Activated T-helper 1 cell treated with anti-CD3 and anti-CD28 coated beads, Interleukin-12 subunit alpha, Interleukin-12 subunit beta, Interleukin-2, Interleukin-4 antibody, amounts not matched to agents 30 ng/mL and 10 ng/mL and 1 ng/mL, durations not matched to agents 14 hours and 24 hours and 36 hours (primary cell): ENCODE measurements around the gene BORCS5. TPM values are rescaled to one million over a fixed set of nuclear protein-coding genes. Genes with fewer than 3 reads are reported as not detected.

Experiments used
- DNase-seq: peaks from one replicate; pipeline ENCODE4 v3.0.0; 2021; ENCODE audit warnings: low spot score
- H3K27ac Mint-ChIP-seq: one replicate; pipeline ENCODE4 v1.8.0; 2021; ENCODE audit warnings: mild to moderate bottlenecking, mixed read lengths
- H3K27me3 Mint-ChIP-seq: one replicate; pipeline ENCODE4 v1.8.0; 2022; ENCODE audit warnings: mild to moderate bottlenecking, moderate library complexity, mixed read lengths; ENCODE audit not compliant: insufficient read depth
- H3K36me3 Mint-ChIP-seq: one replicate; pipeline ENCODE4 v1.8.0; 2021; ENCODE audit warnings: low read depth, mixed read lengths
- H3K4me1 Mint-ChIP-seq: one replicate; pipeline ENCODE4 v1.8.0; 2021; ENCODE audit warnings: low read depth, mixed read lengths
- H3K4me3 Mint-ChIP-seq: one replicate; pipeline ENCODE4 v1.8.0; 2021; ENCODE audit warnings: mild to moderate bottlenecking, moderate library complexity, mixed read lengths
- H3K9me3 Mint-ChIP-seq: one replicate; pipeline ENCODE4 v1.8.0; 2021; ENCODE audit warnings: mixed read lengths
- intact Hi-C: fragments of 100-400 bp; cut with micrococcal nuclease; formaldehyde crosslinking; loops from one replicate; pipeline ENCODE4 v1.15.1; 2024
- total RNA-seq: library from RNA; stranded (reverse); gene quantifications from 2 replicates; pipeline ENCODE4 v1.2.3, GENCODE V29; 2022

The BORCS5 gene
- total RNA-seq, 1 donor from 2014 or later: 39.6 TPM

DNA sequence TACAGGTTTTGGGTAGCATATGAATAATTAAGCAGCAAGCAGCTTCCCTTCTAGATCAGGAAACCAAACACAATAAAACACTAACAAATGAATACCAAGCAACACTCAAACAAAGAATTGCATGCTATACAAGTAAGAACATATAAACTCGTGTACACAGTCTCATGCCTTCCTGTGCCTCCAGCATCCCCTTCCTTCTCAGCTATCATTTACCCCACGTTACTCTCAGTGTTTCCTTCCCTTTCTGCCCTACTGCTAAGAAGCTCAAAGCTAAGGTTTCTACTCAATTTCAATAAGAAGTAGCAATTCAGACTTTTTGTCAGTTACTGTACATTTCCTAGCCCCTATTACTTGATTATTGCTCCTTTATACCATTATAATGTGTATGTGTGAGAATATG is 124.8 kb downstream of the BORCS5 start:
- Mint-ChIP-seq H3K27ac (peak overlapping the region; percentile 93), H3K4me3 (peak overlapping the region; percentile 55), H3K9me3 (no peaks in the 10 kb centered on the region), H3K27me3 (no peaks in the 10 kb centered on the region), H3K36me3 (peaks cover 61% of the 10 kb centered on the region), H3K4me1 (peaks cover 63% of the 10 kb centered on the region)
- intact Hi-C loops: loop anchor here (1.0 to 2.0 kb wide), 4 partner anchors 7 to 215 kb away; partner anchors contain the start of gene GPR19
- no peak for DNase-seq

DNA sequence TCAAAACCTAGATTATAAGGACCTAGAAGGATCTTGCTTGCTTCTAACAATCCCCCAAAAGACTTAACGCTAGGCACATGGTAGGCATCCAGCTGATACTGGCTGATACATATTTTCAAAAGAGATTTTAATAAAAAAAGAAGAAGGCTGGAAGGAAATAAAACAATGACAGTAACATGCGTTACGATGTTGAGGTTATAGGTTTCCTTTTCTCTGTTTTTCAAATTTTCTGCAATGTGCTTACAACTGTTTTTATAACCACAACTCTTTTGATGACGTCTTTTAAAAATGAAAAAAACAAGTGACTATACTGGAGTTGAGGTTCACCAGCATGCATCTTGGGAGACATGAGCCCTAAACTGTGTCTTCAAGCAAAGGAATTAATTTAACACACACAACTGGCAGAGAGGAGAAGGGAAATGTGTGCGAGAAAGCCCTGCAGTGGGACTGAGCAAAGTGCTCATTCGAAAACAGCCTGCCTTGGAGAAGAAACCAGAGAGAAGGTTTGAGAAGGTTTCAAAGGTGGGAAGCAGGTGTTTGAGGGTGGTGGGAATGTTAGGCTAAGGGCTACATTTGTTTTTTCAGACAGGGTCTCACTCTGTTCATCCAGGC is 125.4 kb downstream of the BORCS5 start:
- Mint-ChIP-seq H3K4me3 (peak overlapping the region; percentile 72), H3K4me1 (peaks cover 70% of the 10 kb centered on the region)
- intact Hi-C loops: loop anchor here (1.0 to 2.0 kb wide), 4 partner anchors 8 to 215 kb away; partner anchors contain the start of gene GPR19

DNA sequence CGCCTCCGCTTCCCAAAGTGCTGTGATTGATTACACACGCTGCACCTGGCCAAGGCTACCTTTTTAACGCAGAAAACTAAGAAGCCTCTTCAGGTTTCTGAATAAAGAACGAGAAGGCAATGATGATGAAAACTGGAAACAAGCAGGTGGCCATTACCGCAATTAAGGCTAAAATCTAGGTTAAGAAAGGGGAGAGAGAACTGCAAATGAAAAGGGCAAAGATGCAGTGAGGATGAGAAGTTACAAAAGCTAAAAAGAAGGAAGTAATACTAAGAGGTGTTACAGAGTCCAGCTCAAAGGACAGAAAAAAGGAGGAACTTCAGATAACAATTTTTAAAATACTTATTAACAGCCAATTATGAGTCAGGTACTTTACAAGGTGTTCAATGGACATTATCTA is 126.1 kb downstream of the BORCS5 start:
- Mint-ChIP-seq H3K27me3 (no peaks in the 10 kb centered on the region), H3K4me3 (peak overlapping the region; percentile 72), H3K4me1 (peaks cover 77% of the 10 kb centered on the region), H3K27ac (peak overlapping the region; percentile 93), H3K36me3 (peaks cover 57% of the 10 kb centered on the region), H3K9me3 (no peaks in the 10 kb centered on the region)
- intact Hi-C loops: loop anchor here (1.0 to 2.0 kb wide), 4 partner anchors 9 to 214 kb away; partner anchors contain the start of gene GPR19
- no peak for DNase-seq

More for the DNA sequence above, 125.4 kb downstream of the BORCS5 start:
- DNase-seq: peak; percentile 49
- Mint-ChIP-seq H3K27ac (peak overlapping the region; percentile 93), H3K36me3 (peaks cover 59% of the 10 kb centered on the region), H3K9me3 (no peaks in the 10 kb centered on the region), H3K27me3 (no peaks in the 10 kb centered on the region)

DNA sequence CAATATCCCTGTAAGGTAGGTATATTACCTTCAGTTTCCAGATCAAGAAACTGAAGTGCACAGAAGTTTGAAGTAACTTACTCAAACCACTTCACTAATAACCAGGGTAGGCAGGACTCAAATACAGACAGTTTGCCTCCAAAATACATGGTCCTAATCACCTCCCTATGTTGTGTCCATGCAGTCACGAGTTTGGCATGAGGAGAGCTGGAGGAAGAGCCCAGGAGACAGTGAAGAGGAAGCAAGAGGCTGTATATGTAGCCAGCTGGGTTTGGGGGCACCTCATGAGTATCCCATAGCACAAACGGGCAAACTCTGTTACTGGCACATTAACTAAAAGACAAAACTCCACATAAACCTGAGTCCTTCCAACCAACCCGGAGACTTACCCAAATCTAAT is 126.6 kb downstream of the BORCS5 start:
- intact Hi-C loops: loop anchor here (2.0 kb wide), 1 partner anchor 213 kb away; the partner anchor contains the start of gene GPR19
- H3K4me3 Mint-ChIP-seq: peak overlapping the region; percentile 72
- peaks cover 3% of the 10 kb centered on the region for H3K9me3 Mint-ChIP-seq
- H3K27ac Mint-ChIP-seq: peak overlapping the region; percentile 93
- peaks cover 82% of the 10 kb centered on the region for H3K4me1 Mint-ChIP-seq
- DNase-seq: no peak
- no peaks in the 10 kb centered on the region for H3K27me3 Mint-ChIP-seq
- peaks cover 59% of the 10 kb centered on the region for H3K36me3 Mint-ChIP-seq

DNA sequence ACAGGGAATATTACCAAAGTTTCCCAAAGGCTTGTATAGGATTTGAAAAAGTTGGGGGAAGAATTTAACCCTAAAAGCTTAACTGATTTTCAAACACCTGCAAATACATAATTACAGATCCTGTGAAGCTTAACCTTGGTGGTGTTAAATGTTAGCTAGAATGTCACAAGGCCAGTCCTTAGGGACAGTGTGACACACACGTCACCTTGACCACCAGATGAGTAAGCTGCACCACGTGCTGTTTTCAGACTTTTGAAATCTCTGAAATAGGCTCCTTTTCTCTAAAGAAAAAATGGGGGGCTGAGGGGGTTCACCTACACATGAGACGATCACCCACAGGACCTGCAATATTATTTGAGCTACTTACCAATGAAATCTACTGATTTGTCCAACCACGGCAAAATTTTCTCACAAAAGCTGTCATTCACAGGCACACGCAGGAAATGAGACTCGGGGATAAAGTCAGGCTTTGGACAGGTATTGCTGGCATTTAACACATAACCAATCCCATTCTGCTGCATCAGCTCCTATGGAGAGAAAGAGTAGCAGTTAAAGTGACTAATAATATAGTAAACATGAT is 129.9 kb downstream of the BORCS5 start:
- intact Hi-C loops: loop anchor here (1.0 kb wide), 1 partner anchor 10 kb away; no protein-coding TSS in a partner anchor
- Mint-ChIP-seq H3K27me3 (no peaks in the 10 kb centered on the region), H3K36me3 (peaks cover 48% of the 10 kb centered on the region), H3K4me3 (no peak overlapping the region), H3K9me3 (peaks cover 3% of the 10 kb centered on the region), H3K4me1 (peaks cover 55% of the 10 kb centered on the region), H3K27ac (peak overlapping the region; percentile 59)
- DNase-seq: no peak

DNA sequence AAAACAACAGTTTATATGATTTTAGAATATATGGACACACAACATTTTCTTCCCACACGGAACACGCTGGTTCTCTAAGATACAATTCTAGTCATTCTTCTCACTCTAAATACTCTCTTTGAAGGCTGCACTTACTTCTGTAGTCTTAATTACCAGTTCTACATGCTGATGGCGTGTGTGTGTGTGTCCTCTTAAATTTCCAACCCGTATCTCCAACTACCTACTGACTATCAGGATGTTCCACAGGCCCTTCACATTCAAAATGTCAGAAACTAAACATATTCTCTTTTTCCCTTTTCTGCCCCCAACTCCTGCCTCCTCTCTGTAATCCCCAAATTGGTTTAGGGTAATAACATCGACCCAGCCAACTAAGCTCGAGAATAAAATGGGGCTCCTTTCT is 130.6 kb downstream of the BORCS5 start:
- H3K4me3 Mint-ChIP-seq: no peak overlapping the region
- intact Hi-C loops: loop anchor here (1.0 kb wide), 1 partner anchor 9 kb away; no protein-coding TSS in a partner anchor
- H3K27me3 Mint-ChIP-seq: no peaks in the 10 kb centered on the region
- peaks cover 45% of the 10 kb centered on the region for H3K36me3 Mint-ChIP-seq
- DNase-seq: no peak
- H3K9me3 Mint-ChIP-seq: peaks cover 3% of the 10 kb centered on the region
- H3K4me1 Mint-ChIP-seq: peaks cover 47% of the 10 kb centered on the region
- H3K27ac Mint-ChIP-seq: peak overlapping the region; percentile 55

DNA sequence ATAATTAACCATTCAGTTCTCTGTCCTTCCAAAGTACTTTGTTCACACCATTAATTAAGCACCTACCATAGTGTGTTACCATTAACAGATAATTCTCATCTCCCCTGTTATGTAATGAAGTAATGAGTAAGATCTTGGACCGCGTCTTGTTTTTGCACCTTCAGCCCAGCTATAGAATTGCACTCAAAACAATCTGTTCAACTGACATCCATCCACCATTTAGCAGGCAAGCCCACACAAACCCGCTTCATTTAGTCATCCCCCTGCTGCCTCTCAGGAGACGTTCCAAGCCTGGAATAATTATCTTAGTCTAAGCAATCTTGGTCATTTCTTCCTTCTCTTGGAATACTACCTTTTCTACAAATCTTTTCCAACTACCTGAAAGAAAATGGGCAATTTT is 131.4 kb downstream of the BORCS5 start:
- peaks cover 3% of the 10 kb centered on the region for H3K9me3 Mint-ChIP-seq
- H3K27ac Mint-ChIP-seq: peak overlapping the region; percentile 55
- no peak overlapping the region for H3K4me3 Mint-ChIP-seq
- H3K36me3 Mint-ChIP-seq: peaks cover 40% of the 10 kb centered on the region
- intact Hi-C loops: no loop called here
- DNase-seq: no peak
- H3K27me3 Mint-ChIP-seq: no peaks in the 10 kb centered on the region
- peaks cover 39% of the 10 kb centered on the region for H3K4me1 Mint-ChIP-seq

DNA sequence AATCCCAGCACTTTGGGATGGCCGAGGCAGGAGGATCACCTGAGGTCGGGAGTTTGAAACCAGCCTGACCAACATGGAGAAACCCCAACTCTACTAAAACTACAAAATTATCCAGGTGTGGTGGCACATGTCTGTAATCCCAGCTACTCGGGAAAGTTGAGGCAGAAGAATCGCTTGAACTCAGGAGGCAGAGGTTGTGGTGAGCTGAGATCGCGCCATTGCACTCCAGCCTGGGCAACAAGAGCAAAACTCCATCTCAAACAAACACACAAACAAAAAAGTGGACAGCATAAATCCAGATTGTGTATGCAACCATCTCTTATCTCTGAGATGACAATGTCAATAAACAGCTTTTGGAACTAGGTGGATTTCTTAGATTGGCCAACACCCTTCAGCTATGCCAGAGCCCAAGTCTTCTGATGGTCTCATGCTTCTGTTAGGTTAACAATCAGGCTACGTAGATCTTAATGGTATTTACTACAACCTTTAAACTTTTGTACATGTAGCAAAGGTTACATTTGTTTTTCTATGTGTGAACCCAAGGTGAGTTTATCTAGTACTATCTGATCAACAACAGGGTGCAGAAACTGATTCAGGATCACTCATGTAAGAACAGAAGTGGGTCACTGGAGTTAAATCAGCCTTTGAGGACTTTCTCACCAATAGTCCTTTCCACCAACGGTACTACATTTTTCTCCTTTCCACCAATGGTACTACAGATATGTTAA is 132.1 kb downstream of the BORCS5 start:
- Mint-ChIP-seq H3K9me3 (peaks cover 3% of the 10 kb centered on the region), H3K36me3 (peaks cover 34% of the 10 kb centered on the region), H3K27me3 (no peaks in the 10 kb centered on the region), H3K4me1 (peaks cover 32% of the 10 kb centered on the region), H3K4me3 (no peak overlapping the region), H3K27ac (no peak overlapping the region)
- DNase-seq: no peak
- intact Hi-C loops: no loop called here

DNA sequence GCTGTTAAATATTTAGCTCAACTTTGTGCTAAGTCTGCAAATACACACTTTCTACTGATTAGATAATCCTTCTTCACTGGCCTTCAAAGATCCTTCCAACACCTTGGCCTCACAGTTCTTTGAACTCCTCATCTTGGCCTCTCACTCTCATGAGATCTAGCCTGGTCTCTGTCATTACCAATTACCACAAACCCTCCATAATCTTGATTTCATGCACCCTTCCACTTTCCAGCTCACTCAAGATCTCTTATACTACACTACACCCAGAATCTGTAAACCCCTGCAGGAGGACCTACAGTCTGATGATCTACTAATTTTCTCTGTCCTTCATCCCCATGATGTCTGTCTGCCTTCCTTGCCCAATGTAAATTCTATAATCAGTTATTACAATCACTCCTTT is 134.7 kb downstream of the BORCS5 start:
- Mint-ChIP-seq H3K4me3 (no peak overlapping the region), H3K36me3 (peaks cover 25% of the 10 kb centered on the region), H3K9me3 (peaks cover 3% of the 10 kb centered on the region), H3K27ac (no peak overlapping the region), H3K4me1 (peaks cover 37% of the 10 kb centered on the region), H3K27me3 (no peaks in the 10 kb centered on the region)
- no peak for DNase-seq
- intact Hi-C loops: loop anchor here (1.0 kb wide), 1 partner anchor 10 kb away; no protein-coding TSS in a partner anchor

DNA sequence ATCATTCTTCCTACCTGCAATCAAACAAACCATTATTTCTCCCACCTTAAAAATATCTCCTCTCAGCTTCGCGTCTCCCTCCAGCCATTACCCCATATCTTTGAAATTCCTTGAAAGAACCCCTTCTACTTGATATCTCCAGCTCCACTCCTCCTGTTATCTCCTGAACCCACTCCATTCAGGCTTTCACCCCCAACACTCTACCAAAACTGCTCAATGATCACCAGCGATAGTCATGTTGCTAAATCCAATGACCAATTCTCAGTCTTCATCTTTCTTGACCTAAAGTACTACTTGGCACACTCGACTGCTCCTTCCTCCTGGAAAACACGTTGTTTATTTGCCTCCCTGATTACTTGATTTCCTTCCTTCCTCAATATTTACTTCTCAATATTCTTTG is 135.7 kb downstream of the BORCS5 start:
- Mint-ChIP-seq H3K4me1 (peaks cover 29% of the 10 kb centered on the region), H3K9me3 (peaks cover 3% of the 10 kb centered on the region), H3K4me3 (no peak overlapping the region), H3K27me3 (no peaks in the 10 kb centered on the region), H3K36me3 (peaks cover 21% of the 10 kb centered on the region), H3K27ac (no peak overlapping the region)
- intact Hi-C loops: loop anchor here (1.0 kb wide), 1 partner anchor 9 kb away; no protein-coding TSS in a partner anchor
- DNase-seq: no peak

DNA sequence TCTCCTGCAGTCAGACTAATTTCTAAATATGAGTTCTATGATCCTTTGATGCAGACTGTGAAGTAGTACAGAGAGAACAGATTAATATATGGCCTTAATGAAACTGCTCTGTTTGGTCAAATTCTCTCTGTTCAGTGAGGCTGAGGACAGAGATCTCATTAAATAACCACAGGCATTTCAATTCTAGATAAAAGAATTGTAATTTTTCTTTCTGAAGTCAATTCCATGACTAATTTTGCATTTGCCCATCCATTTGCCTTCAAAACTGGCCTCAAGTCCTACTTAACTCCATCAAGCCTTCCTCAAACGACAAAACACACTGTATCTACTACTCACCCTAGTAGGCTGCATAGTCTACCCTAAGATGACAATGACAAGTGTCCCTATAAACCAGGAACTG is 138.7 kb downstream of the BORCS5 start:
- H3K4me1 Mint-ChIP-seq: peaks cover 28% of the 10 kb centered on the region
- H3K9me3 Mint-ChIP-seq: no peaks in the 10 kb centered on the region
- H3K36me3 Mint-ChIP-seq: peaks cover 17% of the 10 kb centered on the region
- intact Hi-C loops: no loop called here
- no peak overlapping the region for H3K27ac Mint-ChIP-seq
- H3K27me3 Mint-ChIP-seq: no peaks in the 10 kb centered on the region
- no peak overlapping the region for H3K4me3 Mint-ChIP-seq
- DNase-seq: no peak

DNA sequence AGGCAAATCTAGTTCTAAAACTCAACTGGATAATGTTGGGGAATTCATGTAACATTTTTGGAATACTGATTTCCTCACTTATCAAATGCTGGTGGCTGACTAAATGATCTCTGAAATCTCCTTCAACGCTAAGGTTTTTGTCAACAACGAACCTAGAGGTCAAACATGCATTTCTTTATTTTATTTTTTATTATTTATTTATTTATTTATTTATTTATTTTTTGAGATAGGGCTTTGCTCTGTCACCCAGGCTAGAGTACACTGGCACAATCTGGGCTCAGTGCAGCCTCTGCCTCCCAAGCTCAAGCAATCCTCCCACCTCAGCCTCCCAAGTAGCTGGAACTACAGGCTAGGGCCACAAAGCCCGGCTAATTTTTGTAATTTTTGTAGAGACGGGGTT is 141.3 kb downstream of the BORCS5 start:
- H3K4me1 Mint-ChIP-seq: peaks cover 48% of the 10 kb centered on the region
- DNase-seq: no peak
- no peak overlapping the region for H3K4me3 Mint-ChIP-seq
- H3K9me3 Mint-ChIP-seq: no peaks in the 10 kb centered on the region
- intact Hi-C loops: no loop called here
- H3K27ac Mint-ChIP-seq: no peak overlapping the region
- H3K36me3 Mint-ChIP-seq: peaks cover 28% of the 10 kb centered on the region
- H3K27me3 Mint-ChIP-seq: no peaks in the 10 kb centered on the region
